H1 (cell line): ENCODE measurements around the gene GTF3C2. TPM values are rescaled to one million over a fixed set of nuclear protein-coding genes. Genes with fewer than 3 reads are reported as not detected.

Source experiments
- ATF2 ChIP-seq: IDR thresholded peaks from 2 replicates; pipeline ENCODE4 v1.6.1; 2012; ENCODE audit warnings: low read length, inconsistent platforms
- E2F6 ChIP-seq: IDR thresholded peaks from 2 replicates; pipeline ENCODE4 v1.6.1; 2012; ENCODE audit warnings: inconsistent platforms
- KDM5A ChIP-seq: fragments of 200-600 bp; IDR thresholded peaks from 2 replicates; pipeline ENCODE4 v1.7.1; 2012; ENCODE audit warnings: mild to moderate bottlenecking, low read length, inconsistent platforms, mixed read lengths
- TAF1 ChIP-seq: IDR thresholded peaks from 2 replicates; pipeline ENCODE4 v1.6.1; 2011; ENCODE audit warnings: mild to moderate bottlenecking, low read depth, low read length
- polyA plus RNA-seq, 7 experiments: library from polyadenylated mRNA; depleted of rRNA in 3 of 7; stranded (reverse) in 5 of 7; unstranded in 2 of 7; fragments of >200 nt in 5 of 7; fragments of 200-250 nt in 2 of 7; gene quantifications; 1 replicate in 5 of 7; 2 replicates in 1 of 7; 4 replicates in 1 of 7; pipeline versions ENCODE4 v1.2.1 to v1.2.3, GENCODE V29; 2011 to 2013; ENCODE audit warnings: missing spikeins in 2 of 7, mixed read lengths in 2 of 7
- total RNA-seq: library from RNA; stranded (reverse); fragmentation: NEBNext Ultra II Directional; extraction: Animal tissue kit (Norgen Biotek cat#: 25700); gene quantifications from 2 replicates; pipeline ENCODE4 v1.2.1, GENCODE V29; 2021

The GTF3C2 gene
- total and polyA plus RNA-seq, 2 of the 8 experiments (the other 6 are each of a cell fraction or from before 2014, with no cell fraction given): 118 to 127 TPM

DNA sequence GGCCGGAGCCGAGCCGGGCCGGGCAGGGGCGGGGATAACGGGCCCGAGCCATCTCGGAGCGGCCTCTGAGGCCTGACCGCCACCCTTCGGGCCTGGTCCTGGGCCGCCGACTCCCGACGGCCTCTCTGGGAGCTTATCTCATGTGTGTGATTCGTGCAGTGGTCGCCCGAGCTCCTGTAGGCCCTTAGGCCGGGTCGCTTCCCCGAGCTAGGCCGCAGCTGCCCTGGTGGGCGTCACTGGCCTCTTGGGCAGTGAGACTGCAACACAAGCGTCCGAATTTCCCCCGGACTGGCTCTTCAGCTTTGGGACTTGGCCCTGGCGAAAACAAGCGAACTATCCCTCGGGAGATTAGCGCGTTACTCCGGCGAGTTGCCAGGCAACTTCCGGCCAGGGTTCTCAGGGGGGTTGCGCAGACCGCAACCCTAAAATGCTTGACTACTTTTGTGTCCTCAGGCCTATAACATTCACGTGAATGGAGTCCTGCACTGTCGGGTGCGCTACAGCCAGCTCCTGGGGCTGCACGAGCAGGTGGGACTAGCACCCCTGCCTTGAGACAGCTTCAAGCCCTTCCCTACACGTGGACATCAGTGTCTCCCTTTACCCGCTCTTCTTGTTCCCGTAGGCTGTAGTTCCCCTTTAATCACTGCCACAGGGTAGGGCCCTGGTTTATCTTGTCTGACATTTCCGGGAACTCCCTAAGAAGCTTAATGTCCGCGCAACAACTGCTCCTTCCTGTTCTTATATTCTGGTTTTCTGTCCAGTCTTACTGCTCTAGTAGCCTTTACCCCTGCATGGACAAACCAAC is 14.5 kb upstream of the GTF3C2 start (continued):
- TF ChIP-seq ATF2: no peak
- TF ChIP-seq TAF1: no peak
- TF ChIP-seq E2F6: peak; percentile 84
- peak; percentile 46; the same call in 1 of the 2 replicates for TF ChIP-seq KDM5A
- TF ChIP-seq, all 59 proteins: peak for 3
